H1 (cell line): ENCODE results near the gene PCDHA7. TPM values are rescaled to one million over a fixed set of nuclear protein-coding genes. Genes with fewer than 3 reads are reported as not detected.

Source experiments
- polyA plus RNA-seq, 7 experiments: library from polyadenylated mRNA; depleted of rRNA in 3 of 7; stranded (reverse) in 5 of 7; unstranded in 2 of 7; fragments of >200 nt in 5 of 7; fragments of 200-250 nt in 2 of 7; gene quantifications; 1 replicate in 5 of 7; 2 replicates in 1 of 7; 4 replicates in 1 of 7; pipeline versions ENCODE4 v1.2.1 to v1.2.3, GENCODE V29; 2011 to 2013; ENCODE audit warnings: missing spikeins in 2 of 7, mixed read lengths in 2 of 7
- total RNA-seq: library from RNA; stranded (reverse); fragmentation: NEBNext Ultra II Directional; extraction: Animal tissue kit (Norgen Biotek cat#: 25700); gene quantifications from 2 replicates; pipeline ENCODE4 v1.2.1, GENCODE V29; 2021

The PCDHA7 gene
- total and polyA plus RNA-seq, 2 of the 8 experiments (the other 6 are each of a cell fraction or from before 2014, with no cell fraction given), result 0.86 to 1.6 TPM

Other genes starting within 250 kb of the PCDHA7 start
- gene CD14, start 201.1 kb upstream of the PCDHA7 start, total RNA-seq, result 0.48 TPM in 1 of 2 replicates, not detected in the other
- 0.15 and 0.24 TPM in 2 replicates for gene CD14, start 201.1 kb upstream of the PCDHA7 start, polyA plus RNA-seq (2011; rRNA removed)
- 21.9 and 29.0 TPM in 2 replicates for gene TMCO6, start 194.8 kb upstream of the PCDHA7 start, total RNA-seq
- 40.9 and 53.6 TPM in 2 replicates for gene TMCO6, start 194.8 kb upstream of the PCDHA7 start, polyA plus RNA-seq (2011; rRNA removed)
- 75.2 and 77.1 TPM in 2 replicates for gene NDUFA2, start 186.6 kb upstream of the PCDHA7 start, total RNA-seq
- 146 and 154 TPM in 2 replicates for gene NDUFA2, start 186.6 kb upstream of the PCDHA7 start, polyA plus RNA-seq (2011; rRNA removed)
- 57.4 and 63.4 TPM in 2 replicates for gene IK, start 186.4 kb upstream of the PCDHA7 start, total RNA-seq
- 25.3 and 41.7 TPM in 2 replicates for gene IK, start 186.4 kb upstream of the PCDHA7 start, polyA plus RNA-seq (2011; rRNA removed)
- gene WDR55, start 169.4 kb upstream of the PCDHA7 start, total RNA-seq, result 22.7 and 22.8 TPM in 2 replicates
- 15.3 and 19.5 TPM in 2 replicates for gene WDR55, start 169.4 kb upstream of the PCDHA7 start, polyA plus RNA-seq (2011; rRNA removed)
- gene DND1, start 160.7 kb upstream of the PCDHA7 start, total RNA-seq, result 0.41 and 0.84 TPM in 2 replicates
- 2.1 and 3.5 TPM in 2 replicates for gene DND1, start 160.7 kb upstream of the PCDHA7 start, polyA plus RNA-seq (2011; rRNA removed)
- 55.6 and 56.8 TPM in 2 replicates for gene HARS1, start 142.9 kb upstream of the PCDHA7 start, total RNA-seq
- 26.1 and 27.8 TPM in 2 replicates for gene HARS1, start 142.9 kb upstream of the PCDHA7 start, polyA plus RNA-seq (2011; rRNA removed)
- 21.4 and 23.1 TPM in 2 replicates for gene HARS2, start 142.8 kb upstream of the PCDHA7 start, total RNA-seq
- 12.9 and 16.1 TPM in 2 replicates for gene HARS2, start 142.8 kb upstream of the PCDHA7 start, polyA plus RNA-seq (2011; rRNA removed)
- gene ZMAT2, start 133.8 kb upstream of the PCDHA7 start, total RNA-seq, result 56.8 and 58.8 TPM in 2 replicates
- gene ZMAT2, start 133.8 kb upstream of the PCDHA7 start, polyA plus RNA-seq (2011; rRNA removed), result 38.9 and 65.9 TPM in 2 replicates
- 0.50 and 0.52 TPM in 2 replicates for gene PCDHA1, start 48.1 kb upstream of the PCDHA7 start, total RNA-seq
- 0.23 and 0.52 TPM in 2 replicates for gene PCDHA1, start 48.1 kb upstream of the PCDHA7 start, polyA plus RNA-seq (2011; rRNA removed)
- gene PCDHA2, start 39.4 kb upstream of the PCDHA7 start, total RNA-seq, result 1.9 TPM in 2 replicates
- gene PCDHA2, start 39.4 kb upstream of the PCDHA7 start, polyA plus RNA-seq (2011; rRNA removed), result 0.86 and 1.2 TPM in 2 replicates
- 0.67 and 0.80 TPM in 2 replicates for gene PCDHA3, start 33.2 kb upstream of the PCDHA7 start, total RNA-seq
- gene PCDHA3, start 33.2 kb upstream of the PCDHA7 start, polyA plus RNA-seq (2011; rRNA removed), result 0.48 and 0.61 TPM in 2 replicates
- 5.3 and 5.7 TPM in 2 replicates for gene PCDHA4, start 27.2 kb upstream of the PCDHA7 start, total RNA-seq
- 3.7 and 3.8 TPM in 2 replicates for gene PCDHA4, start 27.2 kb upstream of the PCDHA7 start, polyA plus RNA-seq (2011; rRNA removed)
- gene PCDHA5, start 12.7 kb upstream of the PCDHA7 start, total RNA-seq, result 0.52 and 0.76 TPM in 2 replicates
- gene PCDHA5, start 12.7 kb upstream of the PCDHA7 start, polyA plus RNA-seq (2011; rRNA removed), result 0.28 and 0.33 TPM in 2 replicates
- 6.5 and 7.1 TPM in 2 replicates for gene PCDHA6, start 6.3 kb upstream of the PCDHA7 start, total RNA-seq
- gene PCDHA6, start 6.3 kb upstream of the PCDHA7 start, polyA plus RNA-seq (2011; rRNA removed), result 0.50 and 0.71 TPM in 2 replicates
- gene PCDHA8, start 6.9 kb downstream of the PCDHA7 start, total RNA-seq, result 0.52 and 0.96 TPM in 2 replicates
- 0.14 and 0.17 TPM in 2 replicates for gene PCDHA8, start 6.9 kb downstream of the PCDHA7 start, polyA plus RNA-seq (2011; rRNA removed)
- gene PCDHA9, start 14.1 kb downstream of the PCDHA7 start, total RNA-seq, result 0.28 and 0.36 TPM in 2 replicates
- 0.12 and 0.17 TPM in 2 replicates for gene PCDHA9, start 14.1 kb downstream of the PCDHA7 start, polyA plus RNA-seq (2011; rRNA removed)
- 5.4 and 5.5 TPM in 2 replicates for gene PCDHA10, start 21.6 kb downstream of the PCDHA7 start, total RNA-seq
- 2.8 TPM in 2 replicates for gene PCDHA10, start 21.6 kb downstream of the PCDHA7 start, polyA plus RNA-seq (2011; rRNA removed)
- 6.6 and 6.9 TPM in 2 replicates for gene PCDHA11, start 34.7 kb downstream of the PCDHA7 start, total RNA-seq
- 4.7 and 6.5 TPM in 2 replicates for gene PCDHA11, start 34.7 kb downstream of the PCDHA7 start, polyA plus RNA-seq (2011; rRNA removed)
- gene PCDHA12, start 41.0 kb downstream of the PCDHA7 start, total RNA-seq, result 9.3 and 10.6 TPM in 2 replicates
- 4.2 and 5.7 TPM in 2 replicates for gene PCDHA12, start 41.0 kb downstream of the PCDHA7 start, polyA plus RNA-seq (2011; rRNA removed)
- 1.1 and 1.2 TPM in 2 replicates for gene PCDHA13, start 47.9 kb downstream of the PCDHA7 start, total RNA-seq
- 1.3 and 1.4 TPM in 2 replicates for gene PCDHA13, start 47.9 kb downstream of the PCDHA7 start, polyA plus RNA-seq (2011; rRNA removed)
- gene PCDHAC1, start 92.0 kb downstream of the PCDHA7 start, total RNA-seq, result 4.5 and 5.0 TPM in 2 replicates
- gene PCDHAC1, start 92.0 kb downstream of the PCDHA7 start, polyA plus RNA-seq (2011; rRNA removed), result 2.2 and 2.4 TPM in 2 replicates
- 3.7 and 4.9 TPM in 2 replicates for gene PCDHAC2, start 132.2 kb downstream of the PCDHA7 start, total RNA-seq
- 4.6 and 5.0 TPM in 2 replicates for gene PCDHAC2, start 132.2 kb downstream of the PCDHA7 start, polyA plus RNA-seq (2011; rRNA removed)
- 0.04 and 0.08 TPM in 2 replicates for gene PCDHB1, start 217.1 kb downstream of the PCDHA7 start, total RNA-seq
- 0.03 and 0.05 TPM in 2 replicates for gene PCDHB1, start 217.1 kb downstream of the PCDHA7 start, polyA plus RNA-seq (2011; rRNA removed)